ENCODE results near the gene RBM17. TPM values are rescaled to one million over a fixed set of nuclear protein-coding genes. Genes with fewer than 3 reads are reported as not detected.

RBM17 gene
- total and polyA plus RNA-seq, 2 of the 13 experiments (the other 11 are each of a cell fraction or from before 2014, with no cell fraction given): 30.7 to 77.5 TPM

DNA sequence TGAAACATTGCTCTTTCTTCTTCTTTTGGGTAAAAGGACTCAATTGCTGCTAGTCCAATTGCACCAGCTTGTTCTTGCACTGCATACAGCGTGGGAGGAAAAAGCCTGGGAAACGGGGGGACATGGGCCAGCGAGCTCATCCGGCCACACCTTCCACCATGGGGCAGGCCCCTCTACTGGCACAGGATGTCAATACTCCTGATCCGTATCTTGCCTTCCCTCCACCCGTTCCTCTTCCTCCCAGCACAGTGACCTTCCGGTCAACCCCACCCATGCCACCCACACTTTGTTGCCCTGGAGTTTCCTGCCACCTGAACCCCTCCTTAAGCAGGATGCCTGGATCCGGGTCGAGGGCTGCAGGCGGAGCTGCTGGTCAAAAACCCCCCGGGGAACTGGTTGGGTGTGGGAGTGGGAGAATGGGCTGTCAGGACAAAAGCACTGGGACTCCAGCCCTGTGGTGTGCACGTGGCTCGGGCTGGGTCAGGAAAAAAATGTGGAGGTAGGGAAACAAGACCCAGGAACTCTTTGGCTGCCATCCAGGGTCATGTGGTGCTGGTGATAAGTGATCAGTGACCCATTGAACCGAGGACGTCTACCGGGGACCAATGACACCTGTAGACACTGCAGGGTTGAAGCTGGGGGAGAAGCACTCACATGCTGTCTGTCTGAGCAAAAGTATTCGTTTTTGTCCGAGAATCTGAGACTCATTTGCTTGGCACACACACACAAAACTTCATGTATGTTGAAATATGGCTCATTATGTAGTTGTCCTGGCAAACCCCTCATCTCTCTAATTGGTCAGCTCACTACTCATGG lies 34.8 kb upstream of the RBM17 start (continued):
- no peak; the same call in 1 of the 2 replicates for TF ChIP-seq ZNF350 (CRISPR knock-in tag; IDR thresholded peaks at IDR 0.05; ENCODE audit: borderline replicate concordance, low read depth)
- TF ChIP-seq SMC3 (IDR thresholded peaks at IDR 0.05; ENCODE audit: low read length): no peak
- no peak for TF ChIP-seq RFX5 (IDR thresholded peaks at IDR 0.05; ENCODE audit: low read depth, low read length)
- no peak for TF ChIP-seq FOXC1 (CRISPR knock-in tag; IDR thresholded peaks at IDR 0.05; ENCODE audit: borderline replicate concordance)
- TF ChIP-seq NRL (CRISPR knock-in tag; IDR thresholded peaks at IDR 0.05; ENCODE audit: borderline replicate concordance): no peak
- TF ChIP-seq ZMYM3 (CRISPR knock-in tag; IDR thresholded peaks at IDR 0.05): 0 out of 2 replicates have a peak, but pooled peaks have one; percentile 14
- no peak for TF ChIP-seq ZNF510 (CRISPR knock-in tag; IDR thresholded peaks at IDR 0.05; ENCODE audit: low read depth)
- TF ChIP-seq ZSCAN29 (CRISPR knock-in tag; conservative IDR thresholded peaks at IDR 0.05): no peak; the same call in 1 of the 2 replicates
- no peak for TF ChIP-seq NKX3-1 (CRISPR knock-in tag; IDR thresholded peaks at IDR 0.05)
- TF ChIP-seq RCOR2 (CRISPR knock-in tag; IDR thresholded peaks at IDR 0.05): no peak
- no peak for TF ChIP-seq KMT2B (CRISPR knock-in tag; IDR thresholded peaks at IDR 0.05)
- peak; percentile 70; the same call in 1 of the 2 replicates for TF ChIP-seq KDM5B (CRISPR knock-in tag; IDR thresholded peaks at IDR 0.05; ENCODE audit: borderline replicate concordance)
- TF ChIP-seq RFX1 (IDR thresholded peaks at IDR 0.05): no peak
- no peak for TF ChIP-seq FOXP1 (IDR thresholded peaks at IDR 0.05)
- 0 out of 2 replicates have a peak, but pooled peaks have one; percentile 18 for TF ChIP-seq FOXP1 (CRISPR knock-in tag; IDR thresholded peaks at IDR 0.05)
- TF ChIP-seq ZNF501 (CRISPR knock-in tag; IDR thresholded peaks at IDR 0.05): 0 out of 2 replicates have a peak, but pooled peaks have one; percentile 31
- no peak; the same call in 2 of the 3 replicates for TF ChIP-seq MXI1 (IDR thresholded peaks at IDR 0.05; ENCODE audit: borderline replicate concordance, low read depth, low read length)
- no peak for TF ChIP-seq KLF11 (CRISPR knock-in tag; IDR thresholded peaks at IDR 0.05)
- TF ChIP-seq, protein P1, sequence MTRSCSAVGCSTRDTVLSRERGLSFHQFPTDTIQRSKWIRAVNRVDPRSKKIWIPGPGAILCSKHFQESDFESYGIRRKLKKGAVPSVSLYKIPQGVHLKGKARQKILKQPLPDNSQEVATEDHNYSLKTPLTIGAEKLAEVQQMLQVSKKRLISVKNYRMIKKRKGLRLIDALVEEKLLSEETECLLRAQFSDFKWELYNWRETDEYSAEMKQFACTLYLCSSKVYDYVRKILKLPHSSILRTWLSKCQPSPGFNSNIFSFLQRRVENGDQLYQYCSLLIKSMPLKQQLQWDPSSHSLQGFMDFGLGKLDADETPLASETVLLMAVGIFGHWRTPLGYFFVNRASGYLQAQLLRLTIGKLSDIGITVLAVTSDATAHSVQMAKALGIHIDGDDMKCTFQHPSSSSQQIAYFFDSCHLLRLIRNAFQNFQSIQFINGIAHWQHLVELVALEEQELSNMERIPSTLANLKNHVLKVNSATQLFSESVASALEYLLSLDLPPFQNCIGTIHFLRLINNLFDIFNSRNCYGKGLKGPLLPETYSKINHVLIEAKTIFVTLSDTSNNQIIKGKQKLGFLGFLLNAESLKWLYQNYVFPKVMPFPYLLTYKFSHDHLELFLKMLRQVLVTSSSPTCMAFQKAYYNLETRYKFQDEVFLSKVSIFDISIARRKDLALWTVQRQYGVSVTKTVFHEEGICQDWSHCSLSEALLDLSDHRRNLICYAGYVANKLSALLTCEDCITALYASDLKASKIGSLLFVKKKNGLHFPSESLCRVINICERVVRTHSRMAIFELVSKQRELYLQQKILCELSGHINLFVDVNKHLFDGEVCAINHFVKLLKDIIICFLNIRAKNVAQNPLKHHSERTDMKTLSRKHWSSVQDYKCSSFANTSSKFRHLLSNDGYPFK (CRISPR knock-in tag; IDR thresholded peaks at IDR 0.05; ENCODE audit: borderline replicate concordance): no peak
- no peak for TF ChIP-seq POGZ (CRISPR knock-in tag; IDR thresholded peaks at IDR 0.05)
- TF ChIP-seq HNRNPUL1 (IDR thresholded peaks at IDR 0.05; ENCODE audit: low read depth, low read length): no peak
- TF ChIP-seq CBFB (CRISPR knock-in tag; IDR thresholded peaks at IDR 0.05): no peak
- TF ChIP-seq, protein P2, sequence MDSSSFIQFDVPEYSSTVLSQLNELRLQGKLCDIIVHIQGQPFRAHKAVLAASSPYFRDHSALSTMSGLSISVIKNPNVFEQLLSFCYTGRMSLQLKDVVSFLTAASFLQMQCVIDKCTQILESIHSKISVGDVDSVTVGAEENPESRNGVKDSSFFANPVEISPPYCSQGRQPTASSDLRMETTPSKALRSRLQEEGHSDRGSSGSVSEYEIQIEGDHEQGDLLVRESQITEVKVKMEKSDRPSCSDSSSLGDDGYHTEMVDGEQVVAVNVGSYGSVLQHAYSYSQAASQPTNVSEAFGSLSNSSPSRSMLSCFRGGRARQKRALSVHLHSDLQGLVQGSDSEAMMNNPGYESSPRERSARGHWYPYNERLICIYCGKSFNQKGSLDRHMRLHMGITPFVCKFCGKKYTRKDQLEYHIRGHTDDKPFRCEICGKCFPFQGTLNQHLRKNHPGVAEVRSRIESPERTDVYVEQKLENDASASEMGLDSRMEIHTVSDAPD (CRISPR knock-in tag; IDR thresholded peaks at IDR 0.05): no peak
- no peak for TF ChIP-seq HMG20A (CRISPR knock-in tag; IDR thresholded peaks at IDR 0.05; ENCODE audit: borderline replicate concordance)
- no peak for TF ChIP-seq ZNF24 (IDR thresholded peaks at IDR 0.05)
- no peak for TF ChIP-seq RELA (CRISPR knock-in tag; IDR thresholded peaks at IDR 0.05)
- no peak for TF ChIP-seq ZNF674 (CRISPR knock-in tag; IDR thresholded peaks at IDR 0.05; ENCODE audit: low read depth)
- no peak for TF ChIP-seq ZSCAN22 (CRISPR knock-in tag; IDR thresholded peaks at IDR 0.05)
- no peak; the same call in 1 of the 2 replicates for TF ChIP-seq ZMYM2 (CRISPR knock-in tag; IDR thresholded peaks at IDR 0.05)

All from HepG2 (cell line).